Hepatocyte (in vitro differentiated cells): ENCODE data around the gene SHROOM4.

Source experiments
- CTCF ChIP-seq: fragments of 200-600 bp; sonication (generic); IDR thresholded peaks from 2 replicates; pipeline ENCODE4 v1.5.1; 2016; ENCODE audit warnings: antibody characterized with exemption, mild to moderate bottlenecking; ENCODE audit not compliant: poor library complexity
- EZH2 ChIP-seq: fragments of 200-600 bp; sonication (generic); IDR thresholded peaks from 2 replicates; pipeline ENCODE4 v1.6.1; 2016; ENCODE audit warnings: antibody characterized with exemption, mild to moderate bottlenecking, borderline replicate concordance

DNA sequence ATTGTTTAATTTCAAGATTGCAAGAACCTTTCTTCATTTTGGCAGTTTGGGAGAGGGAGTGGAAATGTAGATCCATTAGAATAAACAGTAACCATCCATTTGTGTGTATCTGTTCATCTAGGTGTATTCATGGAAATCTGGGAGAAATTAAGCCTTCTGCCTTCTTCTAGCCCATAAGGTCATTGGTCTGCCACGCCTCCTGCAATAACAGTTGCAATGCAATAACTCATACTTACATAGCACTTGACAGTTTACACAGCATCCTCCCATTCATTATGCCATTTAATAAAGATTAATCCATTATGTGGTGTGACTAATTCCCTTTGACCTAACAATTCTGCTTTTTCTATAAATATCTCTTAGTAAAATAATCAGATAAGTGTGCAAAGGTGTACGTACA, 42.6 kb downstream of the SHROOM4 start:
- TF ChIP-seq CTCF (no peak), EZH2 (no peak)
